Raji (cell line): Measurements from ENCODE around the gene LAMA2.

Experiments used
- POLR2A ChIP-seq: IDR thresholded peaks from 2 replicates; pipeline ENCODE4 v1.6.1; 2011; ENCODE audit warnings: low read depth, low read length, control low read depth; ENCODE audit not compliant: insufficient read depth

LAMA2 gene

GRCh38 chr6:129016844-129017243 lies 133.9 kb downstream of the LAMA2 start:
- no peak for TF ChIP-seq POLR2A

GRCh38 chr6:129022011-129022553 lies 139.1 kb downstream of the LAMA2 start:
- no peak for TF ChIP-seq POLR2A

- TF ChIP-seq POLR2A = no peak
These were observed 143.7 kb downstream of the LAMA2 start for GRCh38 chr6:129026601-129027000.

GRCh38 chr6:129029778-129030177 lies 146.8 kb downstream of the LAMA2 start:
- TF ChIP-seq POLR2A = no peak

- no peak for TF ChIP-seq POLR2A
These were observed 147.3 kb downstream of the LAMA2 start for GRCh38 chr6:129030215-129030614.

GRCh38 chr6:129031051-129031599 lies 148.2 kb downstream of the LAMA2 start:
- no peak for TF ChIP-seq POLR2A

DNA sequence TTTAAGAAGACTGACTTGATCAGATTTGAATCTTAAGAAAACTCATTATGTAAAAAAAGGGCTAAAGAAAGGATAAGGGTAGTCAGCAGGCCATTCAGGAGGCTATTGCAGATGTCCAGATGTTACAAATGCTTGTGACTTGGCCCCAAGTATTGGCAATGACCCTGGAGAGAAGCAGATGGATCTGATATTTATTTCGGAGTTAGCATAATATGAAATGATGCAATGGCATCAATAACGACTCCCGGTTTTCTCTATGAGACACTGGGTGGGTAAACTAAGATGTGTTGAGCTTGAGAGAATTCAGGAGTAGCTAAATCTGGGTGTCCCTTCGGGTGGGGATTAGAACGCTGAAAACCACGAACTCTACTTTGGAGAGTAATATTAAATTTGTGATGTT lies 149.7 kb downstream of the LAMA2 start:
- no peak for TF ChIP-seq POLR2A

DNA sequence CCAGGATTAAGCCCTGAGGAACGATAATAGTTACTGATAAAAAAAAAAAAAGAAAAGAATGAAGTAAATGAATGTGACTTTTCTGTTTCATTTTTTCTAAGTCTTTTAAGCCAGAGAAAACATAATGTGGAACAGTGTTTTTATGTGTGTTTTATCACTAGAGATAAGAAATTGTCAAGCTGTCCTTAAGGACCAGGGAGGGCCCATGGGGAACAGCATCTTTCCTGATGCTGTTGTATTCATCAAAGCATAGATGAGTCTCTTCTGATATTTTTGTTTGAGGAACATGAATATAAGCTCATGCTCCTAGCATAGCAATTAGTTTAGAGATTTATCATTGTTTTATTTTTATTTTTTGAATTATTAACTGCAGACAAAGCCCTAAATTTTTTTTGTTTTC lies 150.2 kb downstream of the LAMA2 start:
- TF ChIP-seq POLR2A = no peak

- no peak for TF ChIP-seq POLR2A
These were observed 150.6 kb downstream of the LAMA2 start for GRCh38 chr6:129033581-129033980.

- TF ChIP-seq POLR2A = no peak
These were observed 158.6 kb downstream of the LAMA2 start for GRCh38 chr6:129041563-129041962.

DNA sequence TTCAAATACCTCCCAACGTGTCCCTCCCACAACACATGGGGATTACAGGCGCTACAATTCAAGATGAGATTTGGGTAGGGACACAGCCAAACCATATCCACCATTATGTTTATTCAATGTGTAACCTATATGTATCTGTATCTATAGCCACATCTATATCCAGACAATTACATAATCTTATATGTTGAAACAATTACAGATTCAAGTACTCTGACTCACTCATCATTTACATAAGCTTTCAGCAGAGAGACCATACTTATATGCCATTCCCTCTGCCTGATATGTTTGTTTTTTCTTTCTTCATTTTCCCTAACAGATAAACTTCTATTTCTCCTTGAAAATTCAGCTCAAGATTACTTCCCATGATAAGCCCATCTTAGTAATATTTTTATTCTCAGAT lies 163.6 kb downstream of the LAMA2 start:
- no peak for TF ChIP-seq POLR2A

DNA sequence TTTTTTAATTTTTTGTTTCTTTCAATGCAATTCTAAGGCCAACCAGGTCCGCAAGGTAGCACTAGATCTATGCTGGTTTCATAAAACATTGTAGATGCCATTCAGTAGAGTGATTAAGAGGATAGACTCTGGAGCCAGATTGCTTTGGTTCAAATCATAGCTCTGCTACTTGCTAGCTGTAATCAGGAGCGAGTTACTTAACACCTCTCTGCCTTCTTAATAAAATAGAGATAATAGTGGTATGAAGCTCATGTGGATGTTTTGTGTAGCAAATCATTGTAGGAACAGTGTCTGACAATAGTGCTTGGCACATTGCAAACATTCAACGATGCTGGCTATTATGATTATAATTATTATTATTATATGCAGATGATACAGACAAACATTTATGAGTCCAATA lies 164.9 kb downstream of the LAMA2 start:
- TF ChIP-seq POLR2A = no peak

GRCh38 chr6:129050086-129050485 lies 167.1 kb downstream of the LAMA2 start:
- TF ChIP-seq POLR2A = no peak

DNA sequence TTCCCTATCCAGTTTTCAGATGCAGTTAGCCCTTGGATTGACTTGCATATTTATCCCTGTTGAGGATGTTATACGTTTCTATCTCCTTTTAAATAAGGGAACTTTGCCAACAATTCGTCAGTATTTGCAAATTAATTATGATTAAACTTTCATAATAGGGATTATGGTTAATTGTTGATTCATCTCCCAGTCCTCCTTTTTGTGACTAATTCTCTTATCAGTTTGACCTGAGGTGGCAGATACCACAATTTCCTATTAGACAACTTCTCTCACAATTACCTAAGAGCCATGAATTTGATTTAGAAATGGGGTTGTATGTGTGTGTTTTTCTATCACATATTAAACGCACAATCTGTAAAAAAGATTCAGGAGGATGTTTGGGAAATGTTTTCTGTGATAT lies 172.9 kb downstream of the LAMA2 start:
- TF ChIP-seq POLR2A = no peak

DNA sequence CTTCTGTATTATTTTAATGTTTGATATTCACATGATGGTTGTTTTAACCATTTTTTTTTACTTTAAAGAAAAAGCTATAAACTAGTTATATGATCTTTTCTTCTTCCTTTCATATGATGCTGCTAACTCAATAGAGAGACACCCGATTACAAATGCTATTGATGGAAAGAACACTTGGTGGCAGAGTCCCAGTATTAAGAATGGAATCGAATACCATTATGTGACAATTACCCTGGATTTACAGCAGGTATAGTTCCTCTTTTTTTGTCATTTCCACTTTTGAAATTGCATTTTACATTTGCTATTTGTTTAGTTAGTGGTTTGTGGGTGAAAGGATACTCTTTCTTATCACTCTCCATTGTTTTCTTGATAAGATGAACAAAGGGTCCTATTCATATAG lies 176.7 kb downstream of the LAMA2 start:
- no peak for TF ChIP-seq POLR2A

DNA sequence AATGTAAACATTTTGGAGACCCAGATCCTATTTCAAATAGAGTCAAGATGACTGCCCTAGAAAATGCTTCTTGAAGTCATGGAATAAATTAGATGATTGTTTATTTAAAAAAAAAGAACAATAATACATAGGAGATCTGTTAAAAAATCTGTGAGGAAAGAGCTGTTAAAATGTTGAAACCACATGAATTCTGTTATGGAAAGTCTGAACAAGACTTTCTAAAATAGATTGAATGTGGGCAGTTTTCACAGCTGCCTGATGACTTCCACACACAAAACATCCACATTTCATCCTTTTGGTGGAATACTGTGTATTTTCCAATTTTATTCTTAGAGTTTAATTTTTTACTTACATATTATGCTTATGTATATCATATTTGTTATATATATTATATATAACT lies 186.1 kb downstream of the LAMA2 start:
- TF ChIP-seq POLR2A = no peak

DNA sequence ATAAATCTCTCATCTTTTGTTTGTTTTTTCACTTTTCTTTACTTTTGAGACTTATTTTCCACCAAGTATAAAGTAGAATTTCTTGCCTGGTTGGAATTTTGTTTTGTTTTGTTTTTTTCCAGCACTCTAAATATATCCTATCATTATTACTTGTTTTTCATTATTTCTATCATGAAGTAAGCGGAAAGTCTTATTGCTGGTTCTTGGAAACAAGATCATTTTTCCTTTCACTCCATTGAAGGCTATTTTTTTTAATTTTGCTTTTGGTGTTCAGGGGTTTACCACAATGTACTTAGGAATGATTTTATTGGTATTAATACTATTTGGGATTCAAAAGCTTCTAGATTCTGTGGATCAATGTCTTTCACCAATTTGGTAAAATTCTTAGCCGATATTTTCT lies 190.1 kb downstream of the LAMA2 start:
- no peak for TF ChIP-seq POLR2A
